ENCODE results near the gene MDK. TPM values are rescaled to one million over a fixed set of nuclear protein-coding genes. Genes with fewer than 3 reads are reported as not detected.

The MDK gene
- total and polyA plus RNA-seq, 10 donors: 16.2 to 52.8 (median 27.4) TPM

- H3K27ac ChIP-seq: no peak overlapping the region
- intact Hi-C loops (cut with DNase I; ENCODE audit: low total_unique reads): loop anchor here (5.0 to 10.0 kb wide), 2 partner anchors 147 to 209 kb away; partner anchors contain the start of gene AMBRA1
- H3K9me3 ChIP-seq: no peaks in the 10 kb centered on the region
- DNase-seq: peak; percentile 75
- TF ChIP-seq CTCF (IDR thresholded peaks at IDR 0.05 in 8 of 11, conservative IDR thresholded peaks at IDR 0.05 in 3 of 11) (no peak), POLR2AphosphoS5 (IDR thresholded peaks at IDR 0.05) (peak in 1 of 3 donors; percentile 0)
- H3K36me3 ChIP-seq: peaks cover 0 to 9% (median 0%) of the 10 kb centered on the region in 6 donors
- no peak overlapping the region for H3K4me3 ChIP-seq
- H3K4me1 ChIP-seq: peaks cover 20 to 80% (median 45%) of the 10 kb centered on the region in 6 donors
- 93 to 95% (median 95%) methylated on average over 38 to 47 of the region's 47 CpGs for WGBS, 5 donors
- peaks cover 7 to 97% (median 47%) of the 10 kb centered on the region in 7 donors for H3K27me3 ChIP-seq (replicated peaks in 1 of 7)
These were observed 3.9 kb downstream of the MDK start for GRCh38 chr11:46385169-46386004.

- H3K36me3 ChIP-seq: peaks cover 0 to 9% (median 0%) of the 10 kb centered on the region in 6 donors
- H3K4me3 ChIP-seq: no peak overlapping the region
- no peak overlapping the region for H3K27ac ChIP-seq
- H3K27me3 ChIP-seq (replicated peaks in 1 of 7): peaks cover 11 to 100% (median 55%) of the 10 kb centered on the region in 7 donors
- DNase-seq: no peak
- peaks cover 23 to 80% (median 47%) of the 10 kb centered on the region in 6 donors for H3K4me1 ChIP-seq
- intact Hi-C loops (cut with DNase I; ENCODE audit: low total_unique reads): loop anchor here (5.0 to 10.0 kb wide), 2 partner anchors 146 to 209 kb away; partner anchors contain the start of gene AMBRA1
- no peaks in the 10 kb centered on the region for H3K9me3 ChIP-seq
- 78 to 92% (median 89%) methylated on average over 23 to 25 of the region's 25 CpGs for WGBS, 5 donors
- TF ChIP-seq CTCF (IDR thresholded peaks at IDR 0.05 in 8 of 11, conservative IDR thresholded peaks at IDR 0.05 in 3 of 11): no peak
- TF ChIP-seq POLR2AphosphoS5 (IDR thresholded peaks at IDR 0.05): peak in 1 of 3 donors; percentile 12
These were observed 4.6 kb downstream of the MDK start for GRCh38 chr11:46386005-46386578.

GRCh38 chr11:46386674-46387073, 5.2 kb downstream of the MDK start:
- TF ChIP-seq CTCF (IDR thresholded peaks at IDR 0.05 in 8 of 11, conservative IDR thresholded peaks at IDR 0.05 in 3 of 11): no peak
- TF ChIP-seq POLR2AphosphoS5 (IDR thresholded peaks at IDR 0.05): no peak
- no peak for TF ChIP-seq POLR2A (IDR thresholded peaks at IDR 0.05)
- Histone ChIP-seq H3K4me1 (peaks cover 25 to 81% (median 50%) of the 10 kb centered on the region in 6 donors), H3K36me3 (peaks cover 0 to 9% (median 0%) of the 10 kb centered on the region in 6 donors), H3K9me3 (no peaks in the 10 kb centered on the region), H3K27ac (no peak overlapping the region), H3K4me3 (no peak overlapping the region), H3K27me3 (replicated peaks in 1 of 7) (peaks cover 11 to 100% (median 59%) of the 10 kb centered on the region in 7 donors)
- DNase-seq: peak; percentile 58
- WGBS, 5 donors: 84 to 97% (median 88%) methylated on average over 4 of the region's 4 CpGs
- intact Hi-C loops (cut with DNase I; ENCODE audit: low total_unique reads): loop anchor here (5.0 to 10.0 kb wide), 2 partner anchors 146 to 208 kb away; partner anchors contain the start of gene AMBRA1
